Cortex of kidney (tissue), 1 donor: ENCODE results near the gene MFNG.

ENCODE experiments used
- DNase-seq: peaks from one replicate; lab custom pipeline; 2025; lab: John Stamatoyannopoulos, UW

The MFNG gene

DNA sequence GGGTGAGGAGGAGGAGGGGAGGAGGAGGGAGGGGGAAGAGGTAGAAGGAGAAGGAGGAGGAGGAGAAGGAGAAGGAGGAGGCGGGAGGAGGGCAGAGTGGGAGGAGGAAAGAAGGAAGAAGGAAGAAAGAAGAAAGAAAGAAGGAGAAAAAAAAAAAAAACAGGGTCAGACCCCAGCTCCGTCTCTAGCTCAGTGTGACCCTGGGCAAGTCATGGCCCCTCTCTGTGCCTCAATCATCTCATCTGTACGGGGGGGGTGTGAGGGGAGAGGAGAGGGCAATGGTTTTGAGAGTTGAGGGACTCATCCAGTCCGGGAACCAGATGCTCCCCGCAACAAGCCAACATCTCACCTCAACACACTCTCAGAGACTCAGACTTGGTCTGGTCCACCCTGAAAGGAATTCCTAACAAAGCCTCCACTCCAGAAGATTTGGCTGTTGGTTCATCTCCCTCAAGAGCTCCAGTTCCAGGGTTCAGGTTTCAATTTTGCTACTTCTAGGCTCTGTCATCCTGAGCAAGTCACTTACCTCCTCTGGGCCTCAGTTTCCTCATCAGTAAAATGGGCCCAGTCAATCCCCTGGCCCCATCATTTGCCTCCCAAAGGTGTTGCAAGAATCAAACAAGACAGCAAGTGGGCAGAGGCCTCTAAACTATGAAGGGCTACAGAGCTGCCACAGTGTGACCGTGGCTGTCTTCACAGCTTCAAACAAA is 25.4 kb upstream of the MFNG start:
- DNase-seq = no peak

GRCh38 chr22:37510091-37510490 is 23.9 kb upstream of the MFNG start:
- DNase-seq = no peak

GRCh38 chr22:37509059-37509860 is 23.1 kb upstream of the MFNG start:
- DNase-seq = no peak

DNA sequence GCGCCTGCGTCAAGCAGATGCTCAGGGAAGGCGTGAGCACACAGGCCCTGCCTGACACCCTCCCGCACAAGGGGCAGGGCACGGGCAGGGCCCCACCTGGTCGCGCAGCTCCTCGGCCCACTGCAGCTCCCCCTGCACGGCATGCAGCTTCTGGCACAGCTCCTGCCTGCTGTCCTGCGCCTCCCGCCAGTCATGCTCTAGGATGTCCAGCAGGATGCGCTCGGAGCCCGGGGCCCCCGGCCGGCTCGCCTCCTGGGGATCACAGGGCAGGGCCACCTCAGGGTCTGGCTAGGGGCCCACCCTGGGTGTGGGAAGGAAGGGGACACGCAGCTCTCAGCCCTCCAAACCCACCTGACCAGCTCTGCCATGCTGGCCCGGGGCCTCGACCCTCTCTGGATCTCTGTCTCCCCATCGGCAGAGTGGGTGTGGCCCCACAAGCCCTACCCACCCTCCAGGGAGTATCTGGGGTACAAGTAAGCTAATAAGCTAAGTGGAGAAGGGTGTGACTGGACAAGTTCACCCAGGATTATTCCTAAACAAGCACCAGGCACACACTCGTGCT is 22.3 kb upstream of the MFNG start:
- DNase-seq = no peak

- no peak for DNase-seq
These were observed 21.5 kb upstream of the MFNG start for GRCh38 chr22:37507731-37508130.

DNA sequence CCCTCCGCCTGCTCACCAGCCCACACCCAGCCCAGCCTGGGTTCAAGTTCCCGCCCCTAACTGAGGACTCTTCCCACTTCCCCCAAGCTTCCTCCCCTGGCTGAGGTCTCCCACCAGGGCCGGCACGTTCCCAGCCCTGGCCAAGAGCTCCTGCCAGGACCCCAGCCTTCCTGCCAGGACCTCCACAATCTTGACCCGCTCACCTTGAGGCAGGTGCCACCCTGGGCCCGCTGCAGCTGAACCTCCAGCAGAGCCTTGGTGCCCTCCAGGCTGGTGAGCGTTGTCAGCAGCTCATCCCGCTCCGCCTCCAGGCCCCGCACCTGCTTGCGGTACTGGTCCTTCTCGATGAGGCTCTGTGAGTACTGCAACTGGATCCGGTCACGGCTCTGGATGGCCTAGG is 19.8 kb upstream of the MFNG start:
- no peak for DNase-seq

- no peak for DNase-seq
These were observed 19.4 kb upstream of the MFNG start for GRCh38 chr22:37505565-37505964.

GRCh38 chr22:37504964-37505363 is 18.8 kb upstream of the MFNG start:
- no peak for DNase-seq

DNA sequence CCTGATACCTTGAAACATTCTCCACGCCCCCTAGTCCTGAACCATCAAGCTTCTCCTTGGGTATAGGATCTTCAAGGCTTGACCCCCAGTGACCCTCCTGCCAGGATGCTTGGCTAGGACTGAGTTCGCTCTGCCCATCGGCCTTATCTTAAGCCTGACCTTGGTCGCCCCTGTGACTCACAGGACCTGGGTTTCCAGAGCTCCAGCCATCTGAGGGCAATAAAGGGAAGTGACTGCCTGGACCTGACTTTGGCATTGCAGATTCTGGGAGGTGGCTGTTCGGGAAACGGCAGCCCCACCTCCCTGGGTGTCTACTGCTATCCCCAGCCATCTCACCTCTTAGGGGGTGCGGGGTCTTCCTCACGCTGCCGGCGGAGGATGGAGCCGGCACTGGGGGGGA is 17.7 kb upstream of the MFNG start:
- DNase-seq = no peak

- no peak for DNase-seq
These were observed 17.0 kb upstream of the MFNG start for GRCh38 chr22:37503183-37503683.

GRCh38 chr22:37502342-37503182 is 16.4 kb upstream of the MFNG start:
- no peak for DNase-seq

- DNase-seq = no peak
These were observed 15.6 kb upstream of the MFNG start for GRCh38 chr22:37501610-37502341.

DNA sequence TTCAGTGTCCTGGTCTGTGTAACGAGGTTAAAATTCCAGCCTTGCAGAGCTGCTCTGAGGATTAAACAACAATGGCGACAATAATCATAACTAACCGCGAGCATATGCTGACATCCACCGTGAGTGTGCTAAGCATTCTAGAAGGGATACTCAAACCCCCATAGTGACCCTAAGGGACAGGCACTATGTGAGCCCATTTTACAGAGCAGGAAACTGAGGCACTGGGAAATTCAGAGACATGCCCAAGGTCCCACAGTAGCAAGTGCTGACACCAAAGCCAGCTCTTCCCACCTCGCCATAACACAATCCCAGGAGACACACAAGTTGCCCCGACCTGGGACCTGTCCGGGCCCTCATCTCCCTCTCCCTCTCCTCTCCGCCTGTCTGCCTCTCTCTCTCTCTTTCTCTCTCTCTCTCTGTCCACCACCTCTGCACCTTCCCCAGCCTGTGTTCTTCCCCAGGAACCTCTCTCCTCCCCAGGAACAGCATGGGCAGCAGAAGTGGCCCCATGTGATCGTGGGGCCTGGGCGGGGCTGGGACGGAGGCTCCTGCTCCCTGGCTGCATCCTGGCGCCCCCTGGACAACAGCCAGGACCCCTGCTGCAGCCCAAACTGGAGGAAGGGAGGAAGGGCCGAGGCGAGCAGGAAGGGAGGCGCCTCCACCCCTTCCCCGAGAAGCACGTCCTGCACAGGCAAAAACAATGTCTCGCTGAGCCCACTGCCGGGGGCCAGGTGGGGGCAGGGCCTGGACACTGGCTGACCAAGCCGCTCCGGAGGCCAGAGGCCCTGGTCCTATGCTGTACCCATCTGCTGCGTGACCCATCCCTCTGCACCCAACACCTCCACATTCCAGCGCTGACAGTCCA is 14.8 kb upstream of the MFNG start:
- DNase-seq = no peak

GRCh38 chr22:37499789-37500540 is 13.8 kb upstream of the MFNG start:
- DNase-seq = no peak

DNA sequence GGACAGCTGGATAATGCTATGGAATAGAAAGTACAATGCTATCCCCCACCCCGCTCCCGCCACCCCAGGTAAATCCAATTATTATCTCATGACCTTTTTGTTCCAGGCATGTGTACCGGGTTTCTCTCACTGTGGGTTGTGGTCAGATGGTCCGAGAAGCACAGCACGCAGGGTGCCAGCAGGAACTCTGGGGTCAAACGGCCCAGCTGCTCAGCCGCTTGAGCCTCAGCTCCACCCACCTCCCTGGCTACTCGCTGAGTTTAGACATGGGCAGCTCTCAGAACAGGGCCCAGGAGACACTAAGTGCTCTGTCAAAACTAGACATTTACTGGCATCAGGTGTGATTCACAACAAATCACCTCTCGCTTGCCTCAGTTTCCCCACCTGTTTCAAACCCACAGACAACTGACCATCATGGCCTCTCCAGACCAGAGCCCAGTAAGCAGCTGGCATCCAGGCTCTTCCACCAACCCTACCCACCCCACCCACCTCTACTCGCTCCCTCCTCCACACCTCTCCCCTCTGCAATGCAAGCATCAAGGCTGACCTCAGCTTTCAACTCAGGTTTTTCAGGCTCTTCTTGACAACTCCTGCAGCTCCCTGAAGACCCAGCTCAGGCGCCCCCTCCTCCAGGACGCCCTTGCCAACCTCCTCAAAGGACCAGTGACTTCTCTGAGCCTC is 13.0 kb upstream of the MFNG start:
- DNase-seq = no peak

GRCh38 chr22:37498289-37498909 is 12.2 kb upstream of the MFNG start:
- no peak for DNase-seq

DNA sequence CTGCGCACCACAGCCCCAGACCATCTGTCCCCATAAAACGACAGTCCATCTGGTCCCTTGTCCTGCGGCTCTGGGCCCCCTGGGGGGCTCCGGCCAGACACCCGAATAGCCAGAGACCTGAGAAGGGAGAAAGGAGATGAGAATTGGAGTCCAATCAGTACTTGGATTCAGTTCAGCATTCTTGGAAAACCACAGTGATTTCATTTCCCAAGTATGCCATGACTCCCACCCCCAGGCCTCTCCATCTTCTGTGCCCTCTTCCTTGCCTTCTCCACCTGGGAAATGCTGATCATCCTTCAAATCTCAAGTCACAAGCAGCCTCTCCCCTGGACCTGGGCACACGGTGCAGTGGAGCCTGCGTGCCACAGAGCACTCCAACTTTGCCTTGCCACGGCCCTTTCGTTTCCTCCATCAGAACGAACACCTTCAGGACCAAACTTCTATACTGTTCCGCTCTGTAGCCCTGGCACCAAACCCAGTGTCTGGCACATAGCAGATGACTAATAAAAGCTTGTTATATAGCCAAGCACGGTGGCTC is 10.9 kb upstream of the MFNG start:
- no peak for DNase-seq

- no peak for DNase-seq
These were observed 10.5 kb upstream of the MFNG start for GRCh38 chr22:37496651-37497050.
